ENCODE data around the gene HUNK. TPM values are rescaled to one million over a fixed set of nuclear protein-coding genes. Genes with fewer than 3 reads are reported as not detected.

The HUNK gene
- total RNA-seq (17.2 TPM), polyA plus RNA-seq (ENCODE audit: insufficient read depth, low read depth, low replicate concordance) (2.7 TPM)
- long read RNA-seq, donor 1, full-length matches to known transcripts: 1 of 1 reads
- long read RNA-seq, donor 1, partial matches to known transcripts: 0 of 1 reads
- long read RNA-seq, donor 1, other reads (novel, unspliced or antisense): 0 of 1 reads
- long read RNA-seq, donor 2: 0 reads
- long read RNA-seq, donor 3, full-length matches to known transcripts: 2 of 2 reads
- long read RNA-seq, donor 3, partial matches to known transcripts: 0 of 2 reads
- long read RNA-seq, donor 3, other reads (novel, unspliced or antisense): 0 of 2 reads
- long read RNA-seq, donor 4, full-length matches to known transcripts: 3 of 3 reads
- long read RNA-seq, donor 4, partial matches to known transcripts: 0 of 3 reads
- long read RNA-seq, donor 4, other reads (novel, unspliced or antisense): 0 of 3 reads
- long read RNA-seq, donor 5: 0 reads
- long read RNA-seq, donor 6, full-length matches to known transcripts: 1 of 1 reads
- long read RNA-seq, donor 6, partial matches to known transcripts: 0 of 1 reads
- long read RNA-seq, donor 6, other reads (novel, unspliced or antisense): 0 of 1 reads
- long read RNA-seq, donor 7, full-length matches to known transcripts: 2 of 15 reads
- long read RNA-seq, donor 7, partial matches to known transcripts: 2 of 15 reads
- long read RNA-seq, donor 7, other reads (novel, unspliced or antisense): 11 of 15 reads
- long read RNA-seq, donor 8: 0 reads
- long read RNA-seq, donor 9, full-length matches to known transcripts: 1 of 1 reads
- long read RNA-seq, donor 9, partial matches to known transcripts: 0 of 1 reads
- long read RNA-seq, donor 9, other reads (novel, unspliced or antisense): 0 of 1 reads
- long read RNA-seq, donor 10, full-length matches to known transcripts: 2 of 2 reads
- long read RNA-seq, donor 10, partial matches to known transcripts: 0 of 2 reads
- long read RNA-seq, donor 10, other reads (novel, unspliced or antisense): 0 of 2 reads

DNA sequence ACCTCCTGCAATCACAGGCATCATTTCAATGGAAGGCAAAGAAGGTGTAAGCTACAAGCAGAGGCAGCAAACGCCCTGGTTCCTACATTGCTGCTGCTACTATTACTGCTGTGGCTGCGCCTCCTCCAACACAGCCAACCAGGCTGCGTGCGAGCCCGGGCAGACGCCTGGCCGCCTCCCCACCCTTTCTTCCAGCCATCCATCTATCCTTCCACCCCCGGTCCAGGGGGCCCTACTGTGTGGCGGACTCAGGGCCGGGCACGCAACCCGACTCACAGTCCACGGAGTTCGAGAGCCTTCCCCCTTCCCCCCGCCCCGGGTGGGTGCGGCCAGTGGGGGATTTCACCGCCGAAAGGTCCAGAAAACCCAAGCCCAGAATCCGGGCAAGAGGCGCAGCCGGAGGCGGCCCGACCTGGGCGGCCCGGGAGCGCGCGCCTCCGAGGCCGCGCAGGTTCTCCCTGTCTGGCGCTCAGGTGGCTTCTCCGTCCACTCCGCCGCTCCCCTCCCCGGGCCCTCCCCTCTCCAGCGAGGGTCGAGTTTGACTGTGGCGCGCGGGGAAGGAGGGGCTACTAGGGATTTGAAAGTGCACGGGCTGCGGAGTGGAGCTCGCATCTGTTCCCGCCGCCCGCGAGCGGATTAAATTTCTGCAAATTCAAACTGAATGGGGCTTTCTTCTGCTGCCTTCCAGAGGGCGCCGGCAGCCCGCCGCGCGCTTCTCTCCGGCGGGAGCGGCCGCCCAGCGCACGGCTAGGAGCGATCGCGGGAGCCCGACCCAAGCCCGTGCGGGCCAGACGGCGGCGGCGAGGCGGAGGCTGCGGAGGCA lies at the start of gene HUNK:
Gene HUNK (plus strand): TSS at position 569 of the 823 bp plus-strand sequence. CDS start 655 bp downstream, outside the sequence.
- no peak for TF ChIP-seq CTCF (IDR thresholded peaks at IDR 0.05; ENCODE audit: borderline replicate concordance, extremely low read depth, insufficient read depth)
- no peak for FAIRE-seq
- Histone ChIP-seq H3K36me3 (ENCODE audit: control insufficient read depth in 2 of 3, insufficient read depth in 3 of 3, low read length in 3 of 3) (no peaks in the 10 kb centered on the region), H3K4me1 (ENCODE audit: control insufficient read depth in 2 of 3, insufficient read depth in 2 of 3, low read depth in 1 of 3, low read length in 3 of 3) (peaks cover 0 to 5% (median 3%) of the 10 kb centered on the region in 3 donors), H3K9ac (ENCODE audit: low read length in 3 of 3) (peak within 1 kb of the TSS in 1 of 3 donors; percentile 42), H3K4me3 (ENCODE audit: low read length in 3 of 3) (peak within 1 kb of the TSS; percentile 39 to 55 (median 54)), H3K27ac (ENCODE audit: low read depth in 2 of 2, low read length in 2 of 2) (peak within 1 kb of the TSS; percentile 29 to 36), H3K9me3 (ENCODE audit: control insufficient read depth in 2 of 3, insufficient read depth in 1 of 3, low read length in 3 of 3) (no peaks in the 10 kb centered on the region), H3K27me3 (ENCODE audit: control insufficient read depth, insufficient read depth, low read length) (no peaks in the 10 kb centered on the region)
- DNase-seq: peak; percentile 84 to 95 (median 94)
- intact Hi-C loops (cut with DNase I): no loop called here

- no peak for TF ChIP-seq CTCF (IDR thresholded peaks at IDR 0.05; ENCODE audit: borderline replicate concordance, extremely low read depth, insufficient read depth)
- Histone ChIP-seq H3K9ac (ENCODE audit: low read length in 3 of 3) (no peak overlapping the region), H3K4me3 (ENCODE audit: low read length in 3 of 3) (no peak overlapping the region), H3K27me3 (ENCODE audit: control insufficient read depth, insufficient read depth, low read length) (no peaks in the 10 kb centered on the region), H3K27ac (ENCODE audit: low read depth in 2 of 2, low read length in 2 of 2) (no peak overlapping the region), H3K4me1 (ENCODE audit: control insufficient read depth in 2 of 3, insufficient read depth in 2 of 3, low read depth in 1 of 3, low read length in 3 of 3) (no peaks in the 10 kb centered on the region), H3K36me3 (ENCODE audit: control insufficient read depth in 2 of 3, insufficient read depth in 3 of 3, low read length in 3 of 3) (no peaks in the 10 kb centered on the region), H3K9me3 (ENCODE audit: control insufficient read depth in 2 of 3, insufficient read depth in 1 of 3, low read length in 3 of 3) (no peaks in the 10 kb centered on the region)
- intact Hi-C loops (cut with DNase I): no loop called here
- DNase-seq (no peak), FAIRE-seq (no peak)
These were observed 42.9 kb upstream of the HUNK start for GRCh38 chr21:31829736-31830472.

DNA sequence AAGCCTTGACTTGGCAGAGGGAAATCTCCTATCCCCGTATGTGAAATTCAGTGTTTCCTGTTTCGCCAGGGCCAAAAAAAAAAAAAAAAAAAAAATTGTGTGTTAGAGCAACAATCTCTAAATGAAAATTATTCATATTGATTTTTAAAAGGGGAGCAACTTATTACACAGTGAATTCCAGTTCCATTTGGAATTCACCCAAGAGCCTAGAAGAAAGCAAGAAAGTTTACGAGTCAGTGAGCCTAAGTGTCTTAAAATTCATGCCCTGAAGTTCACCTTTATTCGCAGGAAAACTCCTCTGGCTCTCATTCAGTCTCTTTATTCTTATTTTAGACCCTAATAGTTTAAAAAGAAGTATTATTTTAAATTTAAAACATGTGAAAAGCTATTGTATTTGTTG lies 42.1 kb upstream of the HUNK start:
- no peaks in the 10 kb centered on the region for H3K9me3 ChIP-seq (ENCODE audit: control insufficient read depth in 2 of 3, insufficient read depth in 1 of 3, low read length in 3 of 3)
- H3K4me1 ChIP-seq (ENCODE audit: control insufficient read depth in 2 of 3, insufficient read depth in 2 of 3, low read depth in 1 of 3, low read length in 3 of 3): no peaks in the 10 kb centered on the region
- intact Hi-C loops (cut with DNase I): no loop called here
- DNase-seq: peak in 1 of 5 donors; percentile 23
- no peak for FAIRE-seq
- H3K27me3 ChIP-seq (ENCODE audit: control insufficient read depth, insufficient read depth, low read length): no peaks in the 10 kb centered on the region
- H3K36me3 ChIP-seq (ENCODE audit: control insufficient read depth in 2 of 3, insufficient read depth in 3 of 3, low read length in 3 of 3): no peaks in the 10 kb centered on the region
- TF ChIP-seq CTCF (IDR thresholded peaks at IDR 0.05; ENCODE audit: borderline replicate concordance, extremely low read depth, insufficient read depth): no peak
- H3K9ac ChIP-seq (ENCODE audit: low read length in 3 of 3): no peak overlapping the region
- no peak overlapping the region for H3K27ac ChIP-seq (ENCODE audit: low read depth in 2 of 2, low read length in 2 of 2)
- H3K4me3 ChIP-seq (ENCODE audit: low read length in 3 of 3): no peak overlapping the region

Measured in kidney (tissue), 22 donors.